Endometrium (tissue), 2 donors: Measurements from ENCODE around the gene SNRPD1.
A peak's percentile ranks its signal among the peaks of the same experiment; 100 is the strongest.
"Not testable (repeated sequence)": the region's sequence is repeated elsewhere in the genome, so short reads cannot be mapped to it uniquely, and the experiment has no call there.

Source experiments
- FAIRE-seq: peaks from 2 replicates; lab custom pipeline; 2012; peaks lifted over from hg19 to GRCh38; lab: Jason Lieb, UNC
- donor health status: control.
- donor health status: control.

The SNRPD1 gene

GRCh38 chr18:21636769-21637168 is 24.7 kb downstream of the SNRPD1 start:
- FAIRE-seq: no peak

- FAIRE-seq: no peak
These were observed 26.7 kb downstream of the SNRPD1 start for GRCh38 chr18:21638822-21639221.

GRCh38 chr18:21640375-21640774 is 28.3 kb downstream of the SNRPD1 start:
- FAIRE-seq: not testable (repeated sequence)

GRCh38 chr18:21650311-21650710 is 38.2 kb downstream of the SNRPD1 start:
- no peak for FAIRE-seq

GRCh38 chr18:21652073-21652472 is 40.0 kb downstream of the SNRPD1 start:
- FAIRE-seq: no peak

GRCh38 chr18:21653361-21653760 is 41.2 kb downstream of the SNRPD1 start:
- FAIRE-seq: no peak

GRCh38 chr18:21656402-21656801 is 44.3 kb downstream of the SNRPD1 start:
- FAIRE-seq: no peak

GRCh38 chr18:21660078-21660477 is 48.0 kb downstream of the SNRPD1 start:
- no peak for FAIRE-seq

- FAIRE-seq: no peak
These were observed 50.5 kb downstream of the SNRPD1 start for GRCh38 chr18:21662581-21662980.

GRCh38 chr18:21663578-21663977 is 51.5 kb downstream of the SNRPD1 start:
- no peak for FAIRE-seq

GRCh38 chr18:21664069-21664468 is 52.0 kb downstream of the SNRPD1 start:
- no peak for FAIRE-seq

- no peak for FAIRE-seq
These were observed 57.7 kb downstream of the SNRPD1 start for GRCh38 chr18:21669736-21670285.

GRCh38 chr18:21672521-21673267 is 60.6 kb downstream of the SNRPD1 start:
- FAIRE-seq: no peak

- not testable (repeated sequence) for FAIRE-seq
These were observed 63.2 kb downstream of the SNRPD1 start for GRCh38 chr18:21675354-21675753.

- no peak for FAIRE-seq
These were observed 66.7 kb downstream of the SNRPD1 start for GRCh38 chr18:21678859-21679258.

GRCh38 chr18:21680161-21680560 is 68.0 kb downstream of the SNRPD1 start:
- FAIRE-seq: no peak

- peak; percentile 21 for FAIRE-seq
These were observed 70.4 kb downstream of the SNRPD1 start for GRCh38 chr18:21682371-21683051.
